PFSK-1 (cell line): ENCODE results near the gene SLC26A11.

Experiments
- FOXP2 ChIP-seq: optimal IDR thresholded peaks from 2 replicates; pipeline ENCODE3; 2011; ENCODE audit warnings: borderline replicate concordance, control low read depth, inconsistent platforms; ENCODE audit not compliant: insufficient read depth; ENCODE audit errors: extremely low read length, extremely low read depth
- POLR2AphosphoS5 ChIP-seq: IDR thresholded peaks from 2 replicates; pipeline ENCODE4 v1.6.1; 2012; ENCODE audit warnings: low read depth, mild to moderate bottlenecking, control low read depth, low read length, moderate library complexity
- SIN3A ChIP-seq: IDR thresholded peaks from 2 replicates; pipeline ENCODE4 v1.6.1; 2012; ENCODE audit warnings: mild to moderate bottlenecking, low read length, moderate library complexity, borderline replicate concordance; ENCODE audit not compliant: insufficient read depth
- TAF1 ChIP-seq: IDR thresholded peaks from 2 replicates; pipeline ENCODE4 v1.6.1; 2012; ENCODE audit warnings: low read length, control low read depth, borderline replicate concordance; ENCODE audit not compliant: insufficient read depth
- TF ChIP-seq, protein P1 (sequence below), 2 experiments: IDR thresholded peaks; 2 replicates each; pipeline versions ENCODE4 v1.6.1 to v1.8.0; 2011 to 2012; ENCODE audit warnings: low read depth in 2 of 2, low read length in 2 of 2, control low read depth in 1 of 2, inconsistent platforms in 1 of 2, mild to moderate bottlenecking in 1 of 2, moderate library complexity in 1 of 2; ENCODE audit not compliant: insufficient read depth in 1 of 2

SLC26A11 gene

GRCh38 chr17:80210348-80211108 lies 9.7 kb upstream of the SLC26A11 start:
- no peak for TF ChIP-seq POLR2AphosphoS5
- TF ChIP-seq TAF1, result no peak
- TF ChIP-seq, protein P1, sequence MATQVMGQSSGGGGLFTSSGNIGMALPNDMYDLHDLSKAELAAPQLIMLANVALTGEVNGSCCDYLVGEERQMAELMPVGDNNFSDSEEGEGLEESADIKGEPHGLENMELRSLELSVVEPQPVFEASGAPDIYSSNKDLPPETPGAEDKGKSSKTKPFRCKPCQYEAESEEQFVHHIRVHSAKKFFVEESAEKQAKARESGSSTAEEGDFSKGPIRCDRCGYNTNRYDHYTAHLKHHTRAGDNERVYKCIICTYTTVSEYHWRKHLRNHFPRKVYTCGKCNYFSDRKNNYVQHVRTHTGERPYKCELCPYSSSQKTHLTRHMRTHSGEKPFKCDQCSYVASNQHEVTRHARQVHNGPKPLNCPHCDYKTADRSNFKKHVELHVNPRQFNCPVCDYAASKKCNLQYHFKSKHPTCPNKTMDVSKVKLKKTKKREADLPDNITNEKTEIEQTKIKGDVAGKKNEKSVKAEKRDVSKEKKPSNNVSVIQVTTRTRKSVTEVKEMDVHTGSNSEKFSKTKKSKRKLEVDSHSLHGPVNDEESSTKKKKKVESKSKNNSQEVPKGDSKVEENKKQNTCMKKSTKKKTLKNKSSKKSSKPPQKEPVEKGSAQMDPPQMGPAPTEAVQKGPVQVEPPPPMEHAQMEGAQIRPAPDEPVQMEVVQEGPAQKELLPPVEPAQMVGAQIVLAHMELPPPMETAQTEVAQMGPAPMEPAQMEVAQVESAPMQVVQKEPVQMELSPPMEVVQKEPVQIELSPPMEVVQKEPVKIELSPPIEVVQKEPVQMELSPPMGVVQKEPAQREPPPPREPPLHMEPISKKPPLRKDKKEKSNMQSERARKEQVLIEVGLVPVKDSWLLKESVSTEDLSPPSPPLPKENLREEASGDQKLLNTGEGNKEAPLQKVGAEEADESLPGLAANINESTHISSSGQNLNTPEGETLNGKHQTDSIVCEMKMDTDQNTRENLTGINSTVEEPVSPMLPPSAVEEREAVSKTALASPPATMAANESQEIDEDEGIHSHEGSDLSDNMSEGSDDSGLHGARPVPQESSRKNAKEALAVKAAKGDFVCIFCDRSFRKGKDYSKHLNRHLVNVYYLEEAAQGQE (IDR thresholded peaks at IDR 0.05; ENCODE audit: insufficient read depth in 1 of 2, low read depth in 2 of 2, low read length in 2 of 2), result no peak
- TF ChIP-seq SIN3A, result no peak
- no peak for TF ChIP-seq FOXP2

DNA sequence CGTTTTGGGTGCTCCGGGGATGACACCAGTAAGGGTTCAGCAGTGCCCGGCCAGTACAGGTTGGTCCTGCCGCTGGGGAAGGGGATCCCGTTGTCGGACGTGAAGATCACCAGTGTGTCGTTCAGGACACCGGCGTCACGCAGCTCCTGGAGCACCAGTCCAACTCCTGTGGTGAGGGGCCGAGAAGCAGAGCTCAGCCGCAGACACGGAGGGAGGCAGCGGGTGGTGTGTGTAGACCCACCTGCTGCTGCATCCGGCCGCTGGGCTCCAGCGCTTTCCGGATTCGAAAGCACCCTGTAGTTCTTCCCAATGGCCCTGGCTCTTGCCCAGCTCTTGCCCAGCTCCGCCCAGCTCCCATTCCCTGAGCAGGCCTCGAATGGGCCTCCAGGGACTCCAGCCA lies 8.1 kb upstream of the SLC26A11 start:
- TF ChIP-seq TAF1, result no peak

- no peak for TF ChIP-seq POLR2AphosphoS5
- TF ChIP-seq, protein P1 (IDR thresholded peaks at IDR 0.05; ENCODE audit: insufficient read depth in 1 of 2, low read depth in 2 of 2, low read length in 2 of 2), result no peak
- no peak for TF ChIP-seq TAF1
- no peak for TF ChIP-seq SIN3A
- no peak for TF ChIP-seq FOXP2
Observed at GRCh38 chr17:80212511-80212910, 7.7 kb upstream of the SLC26A11 start.

- TF ChIP-seq, protein P1 (IDR thresholded peaks at IDR 0.05; ENCODE audit: insufficient read depth in 1 of 2, low read depth in 2 of 2, low read length in 2 of 2), result no peak
- no peak for TF ChIP-seq POLR2AphosphoS5
- TF ChIP-seq FOXP2, result no peak
- TF ChIP-seq TAF1, result no peak
- TF ChIP-seq SIN3A, result no peak
Observed at GRCh38 chr17:80212962-80213642, 7.1 kb upstream of the SLC26A11 start.

- TF ChIP-seq, protein P1 (IDR thresholded peaks at IDR 0.05; ENCODE audit: insufficient read depth in 1 of 2, low read depth in 2 of 2, low read length in 2 of 2), result no peak
- TF ChIP-seq TAF1 (no peak), POLR2AphosphoS5 (no peak), FOXP2 (no peak), SIN3A (no peak)
Observed at GRCh38 chr17:80213643-80213975, 6.6 kb upstream of the SLC26A11 start.
